GM19099 (cell line): ENCODE measurements around the gene DMRTA1.

ENCODE experiments used
- POLR2A ChIP-seq: IDR thresholded peaks from 3 replicates; pipeline ENCODE4 v1.6.1; 2011; ENCODE audit warnings: low read depth; ENCODE audit not compliant: insufficient read length; ENCODE audit errors: extremely low read depth

The DMRTA1 gene

DNA sequence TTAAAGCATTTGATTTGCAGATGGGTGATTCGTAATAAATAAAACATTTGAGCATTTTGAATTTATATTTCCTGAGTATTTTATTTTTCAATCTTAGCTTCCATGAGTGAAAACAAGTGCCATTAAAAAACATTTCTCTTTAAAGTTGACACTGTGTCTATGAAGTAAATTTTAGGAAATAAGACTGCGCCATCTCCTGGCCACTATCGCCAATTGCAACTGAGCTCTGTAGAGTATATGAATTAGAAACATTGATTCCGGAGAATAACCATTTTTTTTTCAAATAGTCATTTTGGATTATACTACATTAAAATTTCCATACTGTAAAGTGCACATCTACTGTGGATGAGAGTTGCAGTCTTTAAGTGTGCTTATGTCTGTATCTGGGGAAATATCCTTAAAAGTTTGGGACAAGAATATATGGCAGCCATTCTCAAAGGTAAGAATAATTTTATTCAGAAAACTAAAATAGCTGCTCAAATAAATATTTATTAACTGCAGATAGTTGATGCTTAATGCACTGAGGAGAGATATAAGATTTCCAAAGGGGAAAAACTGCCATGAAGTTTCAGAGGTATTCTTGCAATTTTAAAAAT is 5.9 kb downstream of the DMRTA1 start:
- TF ChIP-seq POLR2A, result no peak

DNA sequence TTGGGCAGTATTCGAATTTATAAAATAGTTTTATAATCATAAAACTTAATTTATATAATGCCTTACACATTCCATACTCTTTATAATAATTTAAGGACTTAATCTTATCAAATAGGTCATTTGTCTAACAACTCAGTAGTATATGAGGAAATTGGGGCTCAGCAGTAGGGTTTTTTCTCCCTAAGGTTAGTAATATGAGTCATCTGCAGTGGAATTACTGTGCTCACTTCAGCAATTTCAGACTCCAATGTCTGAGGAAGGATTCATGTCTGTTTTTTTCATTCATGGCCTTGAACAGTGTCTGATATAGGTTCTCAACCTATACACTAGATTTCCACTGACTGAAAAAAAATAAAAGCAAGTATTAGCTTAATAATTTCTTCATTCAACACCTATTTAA is 7.4 kb downstream of the DMRTA1 start:
- TF ChIP-seq POLR2A, result no peak

DNA sequence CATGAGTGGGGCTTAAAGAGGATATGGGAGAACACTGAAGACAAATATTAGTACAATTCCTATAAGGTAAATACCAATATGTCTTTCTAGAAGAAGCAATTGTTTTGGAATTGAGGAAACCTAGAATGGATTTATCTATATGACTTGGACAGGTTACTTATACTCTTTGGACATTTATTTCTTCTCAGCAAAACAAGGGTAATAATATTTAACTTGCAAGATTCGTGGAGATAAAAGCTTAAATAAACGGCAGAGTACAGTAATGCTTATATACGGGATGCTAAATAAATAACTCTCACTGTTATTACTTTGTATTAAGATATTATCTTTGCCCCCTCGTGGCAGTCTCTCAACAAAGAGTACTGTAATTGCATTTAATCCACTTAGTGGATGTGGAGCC is 8.6 kb downstream of the DMRTA1 start:
- no peak for TF ChIP-seq POLR2A

DNA sequence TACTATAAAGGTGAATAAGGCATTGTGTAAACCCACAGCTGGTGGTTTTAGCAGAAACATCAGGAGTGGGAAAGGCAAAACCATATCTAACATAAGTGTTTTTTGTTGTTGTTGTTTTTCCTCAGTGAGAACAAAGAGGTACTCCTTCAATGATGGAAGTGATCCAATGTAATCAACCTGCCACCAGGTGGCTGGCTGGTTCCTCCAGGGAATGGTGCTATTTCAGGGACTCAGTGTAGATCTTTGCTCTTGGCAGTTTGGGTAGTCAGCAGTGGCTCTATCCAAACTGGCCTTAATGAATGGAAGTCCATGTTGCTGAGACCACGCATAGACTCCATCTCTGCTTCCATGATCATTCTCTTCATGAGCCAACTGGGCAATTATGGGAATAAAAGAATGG is 10.8 kb downstream of the DMRTA1 start:
- TF ChIP-seq POLR2A, result no peak

DNA sequence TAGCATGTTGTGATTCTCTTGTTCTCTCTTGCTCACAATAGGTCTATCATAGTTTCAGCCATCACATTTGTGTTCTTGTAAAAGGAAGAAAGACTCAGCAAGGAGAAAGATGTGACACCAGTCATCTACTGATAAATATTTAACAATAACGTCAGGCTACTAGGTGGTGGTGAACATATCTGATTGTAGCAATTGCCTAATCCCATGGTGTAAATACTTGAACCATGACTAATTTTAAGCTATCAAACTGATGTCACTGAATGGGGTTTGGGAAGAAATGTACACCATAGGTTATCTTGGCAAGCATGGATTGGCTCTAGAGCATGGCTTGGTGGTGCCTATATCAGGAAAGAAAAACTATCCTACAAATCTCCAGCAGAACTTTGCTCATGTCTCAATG is 16.6 kb downstream of the DMRTA1 start:
- no peak for TF ChIP-seq POLR2A

DNA sequence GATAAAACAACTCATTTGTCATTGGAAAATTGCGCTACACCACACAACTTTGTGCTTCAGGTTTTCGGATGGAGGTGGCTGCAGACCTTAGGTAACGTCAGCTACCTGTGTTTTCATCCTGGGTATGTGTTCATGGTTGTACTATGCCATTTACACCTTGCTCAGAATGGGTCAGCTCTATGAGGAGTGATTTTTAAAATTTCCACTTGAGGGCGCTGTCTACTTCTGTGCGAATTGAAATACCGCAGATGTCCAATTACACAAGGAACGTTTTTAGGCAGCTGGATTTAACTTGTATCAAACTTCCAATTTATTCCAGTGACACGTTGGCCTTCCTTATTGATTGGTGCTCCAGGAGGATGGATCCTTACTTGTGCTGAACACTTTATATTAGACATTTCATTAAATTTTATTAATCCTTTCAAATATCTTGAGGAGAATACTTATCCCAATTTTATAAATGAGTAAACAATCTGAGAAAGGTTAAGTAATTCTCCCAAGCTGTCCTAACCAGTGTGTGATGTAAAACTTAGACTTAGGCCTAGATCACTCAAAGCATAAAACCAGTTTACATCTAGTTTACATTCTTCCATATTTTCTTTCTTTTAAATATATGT is 23.4 kb downstream of the DMRTA1 start:
- no peak for TF ChIP-seq POLR2A

DNA sequence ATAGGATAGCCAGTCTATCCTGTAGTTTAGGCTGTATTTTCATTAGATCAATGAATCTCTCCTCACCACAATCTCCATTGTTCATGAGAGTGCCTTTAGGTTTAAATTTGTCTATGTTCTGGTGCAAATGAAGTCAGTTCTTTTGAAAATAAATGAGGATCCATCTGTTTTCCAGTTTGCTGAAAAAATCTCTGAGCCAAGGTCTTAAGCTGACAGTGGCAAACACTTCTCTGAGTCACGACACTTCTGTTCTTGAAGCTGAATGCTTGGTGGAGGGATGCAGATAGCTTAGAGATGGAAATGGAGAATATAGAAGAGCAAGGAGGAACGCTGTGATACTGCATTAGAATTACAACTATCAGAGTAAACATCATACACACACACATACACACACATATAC is 34.9 kb downstream of the DMRTA1 start:
- TF ChIP-seq POLR2A, result no peak

DNA sequence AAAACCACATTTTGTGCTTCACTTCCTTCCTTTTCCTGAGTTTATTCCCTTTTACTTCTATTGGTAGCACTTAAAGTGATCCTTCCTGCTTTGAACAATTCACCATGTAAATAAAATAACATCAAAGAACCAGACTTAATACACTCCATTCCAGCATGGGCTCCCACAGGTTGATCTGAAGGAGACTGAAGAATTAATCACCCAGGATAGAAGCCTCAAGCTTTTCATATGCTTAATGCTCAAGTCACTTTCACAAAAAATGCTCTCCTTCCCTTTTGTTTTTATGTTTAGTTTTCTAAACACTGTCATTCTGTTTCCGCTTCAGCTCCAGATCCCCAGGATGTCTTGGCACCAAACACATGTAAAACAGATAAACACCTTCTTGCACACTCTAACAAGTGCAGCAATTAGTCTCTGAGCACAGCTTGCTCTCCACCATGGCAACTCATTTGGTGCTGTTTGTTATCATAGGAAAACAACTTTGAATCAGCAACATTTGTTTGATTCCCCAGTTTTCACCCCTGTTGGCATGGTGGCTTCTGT is 37.0 kb downstream of the DMRTA1 start:
- TF ChIP-seq POLR2A, result no peak
